Measurements from ENCODE around the gene LYRM1.
"Not testable (repeated sequence)": the region's sequence is repeated elsewhere in the genome, so short reads cannot be mapped to it uniquely, and the experiment has no call there.

The LYRM1 gene

GRCh38 chr16:20942256-20942655 is 41.7 kb downstream of the LYRM1 start:
- Mint-ChIP-seq H3K36me3 (no peaks in the 10 kb centered on the region), H3K4me3 (no peak overlapping the region), H3K9me3 (no peaks in the 10 kb centered on the region), H3K4me1 (peaks cover 6% of the 10 kb centered on the region), H3K27me3 (no peaks in the 10 kb centered on the region), H3K27ac (no peak overlapping the region)
- DNase-seq (ENCODE audit: low spot score in 2 of 2) (no peak), ATAC-seq (ENCODE audit: low read depth) (no peak)

GRCh38 chr16:20944861-20945574 is 44.4 kb downstream of the LYRM1 start:
- peaks cover 1% of the 10 kb centered on the region for H3K27me3 Mint-ChIP-seq
- DNase-seq (ENCODE audit: low spot score in 2 of 2) (no peak), ATAC-seq (ENCODE audit: low read depth) (peak; percentile 66)
- no peak overlapping the region for H3K4me3 Mint-ChIP-seq
- H3K9me3 Mint-ChIP-seq: no peaks in the 10 kb centered on the region
- no peaks in the 10 kb centered on the region for H3K36me3 Mint-ChIP-seq
- H3K4me1 Mint-ChIP-seq: peaks cover 6% of the 10 kb centered on the region
- no peak overlapping the region for H3K27ac Mint-ChIP-seq

GRCh38 chr16:20945575-20945875 is 45.0 kb downstream of the LYRM1 start:
- H3K27ac Mint-ChIP-seq; H3K9me3 Mint-ChIP-seq; ATAC-seq (ENCODE audit: low read depth): not testable (repeated sequence)

GRCh38 chr16:20946015-20946629 is 45.6 kb downstream of the LYRM1 start:
- no peak for ATAC-seq (ENCODE audit: low read depth)
- Mint-ChIP-seq H3K27me3 (peaks cover 3% of the 10 kb centered on the region), H3K4me1 (peaks cover 2% of the 10 kb centered on the region), H3K36me3 (no peaks in the 10 kb centered on the region), H3K4me3 (no peak overlapping the region), H3K27ac (no peak overlapping the region), H3K9me3 (no peaks in the 10 kb centered on the region)
- DNase-seq (ENCODE audit: low spot score in 2 of 2): no peak

More at GRCh38 chr16:20945575-20945875, 45.0 kb downstream of the LYRM1 start:
- not testable (repeated sequence) for H3K27me3 Mint-ChIP-seq; H3K36me3 Mint-ChIP-seq; H3K4me3 Mint-ChIP-seq; DNase-seq (ENCODE audit: low spot score in 2 of 2); H3K4me1 Mint-ChIP-seq

- H3K27ac Mint-ChIP-seq: no peak overlapping the region
- no peaks in the 10 kb centered on the region for H3K4me1 Mint-ChIP-seq
- no peak for ATAC-seq (ENCODE audit: low read depth)
- no peak overlapping the region for H3K4me3 Mint-ChIP-seq
- no peaks in the 10 kb centered on the region for H3K9me3 Mint-ChIP-seq
- no peaks in the 10 kb centered on the region for H3K36me3 Mint-ChIP-seq
- H3K27me3 Mint-ChIP-seq: peaks cover 7% of the 10 kb centered on the region
- no peak for DNase-seq (ENCODE audit: low spot score in 2 of 2)
These were observed 47.9 kb downstream of the LYRM1 start for GRCh38 chr16:20948444-20948843.

- no peak overlapping the region for H3K27ac Mint-ChIP-seq
- ATAC-seq (ENCODE audit: low read depth): no peak
- H3K9me3 Mint-ChIP-seq: no peaks in the 10 kb centered on the region
These were observed 49.1 kb downstream of the LYRM1 start for GRCh38 chr16:20949660-20950059.

GRCh38 chr16:20950294-20950693 is 49.7 kb downstream of the LYRM1 start:
- H3K36me3 Mint-ChIP-seq: no peaks in the 10 kb centered on the region
- ATAC-seq (ENCODE audit: low read depth): no peak
- no peak for DNase-seq (ENCODE audit: low spot score in 2 of 2)
- no peak overlapping the region for H3K4me3 Mint-ChIP-seq
- peaks cover 2% of the 10 kb centered on the region for H3K4me1 Mint-ChIP-seq
- H3K9me3 Mint-ChIP-seq: no peaks in the 10 kb centered on the region
- H3K27me3 Mint-ChIP-seq: peaks cover 9% of the 10 kb centered on the region
- no peak overlapping the region for H3K27ac Mint-ChIP-seq

More at GRCh38 chr16:20949660-20950059, 49.1 kb downstream of the LYRM1 start:
- no peak for DNase-seq (ENCODE audit: low spot score in 2 of 2)
- Mint-ChIP-seq H3K36me3 (no peaks in the 10 kb centered on the region), H3K27me3 (peaks cover 9% of the 10 kb centered on the region), H3K4me1 (peaks cover 2% of the 10 kb centered on the region), H3K4me3 (no peak overlapping the region)

- Mint-ChIP-seq H3K27me3 (peaks cover 11% of the 10 kb centered on the region), H3K27ac (no peak overlapping the region), H3K4me1 (peaks cover 2% of the 10 kb centered on the region), H3K9me3 (no peaks in the 10 kb centered on the region), H3K4me3 (no peak overlapping the region), H3K36me3 (no peaks in the 10 kb centered on the region)
- DNase-seq (ENCODE audit: low spot score in 2 of 2): no peak
- no peak for ATAC-seq (ENCODE audit: low read depth)
These were observed 51.8 kb downstream of the LYRM1 start for GRCh38 chr16:20952139-20952920.

- Mint-ChIP-seq H3K4me3 (no peak overlapping the region), H3K9me3 (no peaks in the 10 kb centered on the region), H3K36me3 (no peaks in the 10 kb centered on the region), H3K27me3 (peaks cover 10% of the 10 kb centered on the region), H3K4me1 (peaks cover 2% of the 10 kb centered on the region), H3K27ac (no peak overlapping the region)
- ATAC-seq (ENCODE audit: low read depth) (no peak), DNase-seq (ENCODE audit: low spot score in 2 of 2) (no peak)
These were observed 54.0 kb downstream of the LYRM1 start for GRCh38 chr16:20954574-20954973.

- H3K27me3 Mint-ChIP-seq: peaks cover 7% of the 10 kb centered on the region
- H3K36me3 Mint-ChIP-seq: no peaks in the 10 kb centered on the region
- no peak for DNase-seq (ENCODE audit: low spot score in 2 of 2)
- peaks cover 2% of the 10 kb centered on the region for H3K4me1 Mint-ChIP-seq
- no peak for ATAC-seq (ENCODE audit: low read depth)
- no peak overlapping the region for H3K4me3 Mint-ChIP-seq
- no peak overlapping the region for H3K27ac Mint-ChIP-seq
- H3K9me3 Mint-ChIP-seq: no peaks in the 10 kb centered on the region
These were observed 55.7 kb downstream of the LYRM1 start for GRCh38 chr16:20956319-20956718.

GRCh38 chr16:20957153-20957552 is 56.6 kb downstream of the LYRM1 start:
- DNase-seq (ENCODE audit: low spot score in 2 of 2) (no peak), ATAC-seq (ENCODE audit: low read depth) (no peak)
- Mint-ChIP-seq H3K36me3 (no peaks in the 10 kb centered on the region), H3K4me1 (peaks cover 2% of the 10 kb centered on the region), H3K4me3 (no peak overlapping the region), H3K9me3 (no peaks in the 10 kb centered on the region), H3K27me3 (peaks cover 6% of the 10 kb centered on the region), H3K27ac (no peak overlapping the region)

- no peak overlapping the region for H3K4me3 Mint-ChIP-seq
- H3K9me3 Mint-ChIP-seq: no peaks in the 10 kb centered on the region
- no peak overlapping the region for H3K27ac Mint-ChIP-seq
- no peak for DNase-seq (ENCODE audit: low spot score in 2 of 2)
- no peaks in the 10 kb centered on the region for H3K36me3 Mint-ChIP-seq
- no peaks in the 10 kb centered on the region for H3K4me1 Mint-ChIP-seq
- ATAC-seq (ENCODE audit: low read depth): no peak
- H3K27me3 Mint-ChIP-seq: peaks cover 2% of the 10 kb centered on the region
These were observed 60.3 kb downstream of the LYRM1 start for GRCh38 chr16:20960899-20961298.

- peaks cover 6% of the 10 kb centered on the region for H3K27me3 Mint-ChIP-seq
- no peaks in the 10 kb centered on the region for H3K36me3 Mint-ChIP-seq
- peaks cover 3% of the 10 kb centered on the region for H3K4me1 Mint-ChIP-seq
- H3K4me3 Mint-ChIP-seq: no peak overlapping the region
- ATAC-seq (ENCODE audit: low read depth) (no peak), DNase-seq (ENCODE audit: low spot score in 2 of 2) (no peak)
- H3K9me3 Mint-ChIP-seq: no peaks in the 10 kb centered on the region
- H3K27ac Mint-ChIP-seq: no peak overlapping the region
These were observed 68.2 kb downstream of the LYRM1 start for GRCh38 chr16:20968765-20969164.

- Mint-ChIP-seq H3K9me3 (no peaks in the 10 kb centered on the region), H3K27me3 (peaks cover 6% of the 10 kb centered on the region), H3K36me3 (no peaks in the 10 kb centered on the region), H3K4me3 (no peak overlapping the region), H3K4me1 (peaks cover 3% of the 10 kb centered on the region), H3K27ac (no peak overlapping the region)
- ATAC-seq (ENCODE audit: low read depth) (no peak), DNase-seq (ENCODE audit: low spot score in 2 of 2) (no peak)
These were observed 68.8 kb downstream of the LYRM1 start for GRCh38 chr16:20969386-20969785.
